IPS-15b (cell line): ENCODE results near the gene POU2AF1.

Experiments used
- H3K27me3 ChIP-seq: one replicate; pipeline ENCODE4 v1.6.1; 2013; ENCODE audit warnings: low read length; ENCODE audit not compliant: control insufficient read depth, insufficient read depth
- H3K36me3 ChIP-seq: one replicate; pipeline ENCODE4 v1.6.1; 2013; ENCODE audit warnings: low read length; ENCODE audit not compliant: control insufficient read depth, insufficient read depth
- H3K4me1 ChIP-seq: one replicate; pipeline ENCODE4 v1.6.1; 2013; ENCODE audit warnings: mild to moderate bottlenecking, low read length; ENCODE audit not compliant: control insufficient read depth, insufficient read depth
- H3K4me3 ChIP-seq: one replicate; pipeline ENCODE4 v1.5.1; 2013; ENCODE audit warnings: low read depth, low read length
- H3K9ac ChIP-seq: one replicate; pipeline ENCODE4 v1.6.1; 2013; ENCODE audit warnings: low read depth, mild to moderate bottlenecking, low read length
- H3K9me3 ChIP-seq: one replicate; pipeline ENCODE4 v1.6.1; 2013; ENCODE audit warnings: mild to moderate bottlenecking, low read length; ENCODE audit not compliant: control insufficient read depth, insufficient read depth

POU2AF1 gene

GRCh38 chr11:111417766-111418435 is 38.8 kb upstream of the POU2AF1 start:
- Histone ChIP-seq H3K4me3 (no peak overlapping the region), H3K9ac (no peak overlapping the region), H3K4me1 (no peaks in the 10 kb centered on the region)

GRCh38 chr11:111417011-111417765 is 38.1 kb upstream of the POU2AF1 start:
- Histone ChIP-seq H3K27me3 (no peaks in the 10 kb centered on the region), H3K9ac (no peak overlapping the region), H3K36me3 (no peaks in the 10 kb centered on the region), H3K9me3 (no peaks in the 10 kb centered on the region), H3K4me1 (no peaks in the 10 kb centered on the region), H3K4me3 (no peak overlapping the region)

More at GRCh38 chr11:111417766-111418435, 38.8 kb upstream of the POU2AF1 start:
- Histone ChIP-seq H3K27me3 (no peaks in the 10 kb centered on the region), H3K9me3 (no peaks in the 10 kb centered on the region), H3K36me3 (no peaks in the 10 kb centered on the region)

- Histone ChIP-seq H3K9ac (no peak overlapping the region), H3K27me3 (no peaks in the 10 kb centered on the region), H3K4me3 (no peak overlapping the region), H3K4me1 (no peaks in the 10 kb centered on the region), H3K36me3 (no peaks in the 10 kb centered on the region), H3K9me3 (no peaks in the 10 kb centered on the region)
These were observed 37.3 kb upstream of the POU2AF1 start for GRCh38 chr11:111416231-111416960.

- no peaks in the 10 kb centered on the region for H3K36me3 ChIP-seq
- no peak overlapping the region for H3K9ac ChIP-seq
- H3K4me1 ChIP-seq = no peaks in the 10 kb centered on the region
- no peaks in the 10 kb centered on the region for H3K9me3 ChIP-seq
- no peak overlapping the region for H3K4me3 ChIP-seq
- no peaks in the 10 kb centered on the region for H3K27me3 ChIP-seq
These were observed 35.9 kb upstream of the POU2AF1 start for GRCh38 chr11:111414936-111415335.

GRCh38 chr11:111414267-111414931 is 35.3 kb upstream of the POU2AF1 start:
- Histone ChIP-seq H3K4me1 (no peaks in the 10 kb centered on the region), H3K4me3 (no peak overlapping the region), H3K9ac (no peak overlapping the region), H3K27me3 (no peaks in the 10 kb centered on the region), H3K9me3 (no peaks in the 10 kb centered on the region), H3K36me3 (no peaks in the 10 kb centered on the region)

- Histone ChIP-seq H3K36me3 (no peaks in the 10 kb centered on the region), H3K9ac (no peak overlapping the region), H3K27me3 (no peaks in the 10 kb centered on the region), H3K4me3 (no peak overlapping the region), H3K4me1 (no peaks in the 10 kb centered on the region), H3K9me3 (no peaks in the 10 kb centered on the region)
These were observed 34.8 kb upstream of the POU2AF1 start for GRCh38 chr11:111413849-111414248.

- Histone ChIP-seq H3K4me1 (no peaks in the 10 kb centered on the region), H3K27me3 (no peaks in the 10 kb centered on the region), H3K4me3 (no peak overlapping the region), H3K36me3 (no peaks in the 10 kb centered on the region), H3K9me3 (no peaks in the 10 kb centered on the region), H3K9ac (no peak overlapping the region)
These were observed 33.2 kb upstream of the POU2AF1 start for GRCh38 chr11:111412293-111412692.

GRCh38 chr11:111411456-111411855 is 32.4 kb upstream of the POU2AF1 start:
- H3K4me3 ChIP-seq = no peak overlapping the region
- no peak overlapping the region for H3K9ac ChIP-seq
- no peaks in the 10 kb centered on the region for H3K9me3 ChIP-seq
- no peaks in the 10 kb centered on the region for H3K36me3 ChIP-seq
- H3K4me1 ChIP-seq = no peaks in the 10 kb centered on the region
- H3K27me3 ChIP-seq = no peaks in the 10 kb centered on the region

- H3K27me3 ChIP-seq = no peaks in the 10 kb centered on the region
- no peaks in the 10 kb centered on the region for H3K9me3 ChIP-seq
- no peaks in the 10 kb centered on the region for H3K36me3 ChIP-seq
- H3K4me1 ChIP-seq = no peaks in the 10 kb centered on the region
- H3K9ac ChIP-seq = no peak overlapping the region
- H3K4me3 ChIP-seq = no peak overlapping the region
These were observed 31.9 kb upstream of the POU2AF1 start for GRCh38 chr11:111410951-111411350.

GRCh38 chr11:111409915-111410314 is 30.8 kb upstream of the POU2AF1 start:
- Histone ChIP-seq H3K36me3 (no peaks in the 10 kb centered on the region), H3K4me3 (no peak overlapping the region), H3K9me3 (no peaks in the 10 kb centered on the region), H3K4me1 (no peaks in the 10 kb centered on the region), H3K9ac (no peak overlapping the region), H3K27me3 (no peaks in the 10 kb centered on the region)

GRCh38 chr11:111408789-111409727 is 30.0 kb upstream of the POU2AF1 start:
- H3K27me3 ChIP-seq = no peaks in the 10 kb centered on the region
- H3K4me1 ChIP-seq = no peaks in the 10 kb centered on the region

More at GRCh38 chr11:111408789-111409727, 30.0 kb upstream of the POU2AF1 start:
- H3K9me3 ChIP-seq = no peaks in the 10 kb centered on the region
- H3K4me3 ChIP-seq = no peak overlapping the region
- no peaks in the 10 kb centered on the region for H3K36me3 ChIP-seq
- H3K9ac ChIP-seq = no peak overlapping the region
